Keratinocyte (primary cell): ENCODE data around the gene ARHGEF16. TPM values are rescaled to one million over a fixed set of nuclear protein-coding genes. Genes with fewer than 3 reads are reported as not detected.
A peak's percentile ranks its signal among the peaks of the same experiment; 100 is the strongest.

Experiments
- DNase-seq: peaks from one replicate; pipeline ENCODE4 v3.0.0-alpha.2; 2011; ENCODE audit warnings: low read depth, missing footprints, low spot score
- FAIRE-seq: peaks from 2 replicates; lab custom pipeline; 2011; peaks lifted over from hg19 to GRCh38; lab: Jason Lieb, UNC
- H2AFZ ChIP-seq: 2 replicates; pipeline ENCODE4 v1.6.0; 2012; ENCODE audit warnings: low read length, control low read depth, inconsistent platforms; ENCODE audit not compliant: control insufficient read depth
- H3K27ac ChIP-seq: 2 replicates; pipeline ENCODE4 v1.5.1; 2011; ENCODE audit warnings: low read length; ENCODE audit not compliant: control insufficient read depth, insufficient read depth
- H3K27me3 ChIP-seq: 3 replicates; pipeline ENCODE4 v1.6.0; 2011; ENCODE audit warnings: low read length; ENCODE audit not compliant: control insufficient read depth, insufficient read depth; ENCODE audit errors: extremely low read depth
- H3K36me3 ChIP-seq, 2 experiments: 2 replicates in 1 of 2; 3 replicates in 1 of 2; pipeline ENCODE4 v1.5.1; 2011; ENCODE audit warnings: low read length in 2 of 2, mild to moderate bottlenecking in 1 of 2; ENCODE audit not compliant: control insufficient read depth in 2 of 2, insufficient read depth in 2 of 2; ENCODE audit errors: extremely low read depth in 1 of 2
- H3K4me1 ChIP-seq: 3 replicates; pipeline ENCODE4 v1.5.1; 2011; ENCODE audit warnings: low read length; ENCODE audit not compliant: control insufficient read depth, insufficient read depth; ENCODE audit errors: extremely low read depth
- H3K4me2 ChIP-seq: 3 replicates; pipeline ENCODE4 v1.6.0; 2011; ENCODE audit warnings: low read depth, low read length; ENCODE audit not compliant: control insufficient read depth, insufficient read depth; ENCODE audit errors: extremely low read depth
- H3K4me3 ChIP-seq, 3 experiments: fragments of 200-600 bp in 1 of 3; sonication (generic) in 1 of 3; 2 replicates in 2 of 3; 3 replicates in 1 of 3; pipeline ENCODE4 v1.5.1; 2011 to 2016; ENCODE audit warnings: low read length in 3 of 3, mild to moderate bottlenecking in 3 of 3, control low read depth in 2 of 3, inconsistent platforms in 1 of 3, low read depth in 1 of 3, mixed read lengths in 1 of 3, mixed run types in 1 of 3, moderate library complexity in 1 of 3; ENCODE audit not compliant: control insufficient read depth in 2 of 3, insufficient read depth in 2 of 3; ENCODE audit errors: extremely low read depth in 1 of 3
- H3K79me2 ChIP-seq: 2 replicates; pipeline ENCODE4 v1.6.0; 2012; ENCODE audit warnings: low read length; ENCODE audit not compliant: control insufficient read depth, insufficient read depth
- H3K9ac ChIP-seq: 3 replicates; pipeline ENCODE4 v1.6.0; 2011; ENCODE audit warnings: low read length; ENCODE audit not compliant: control insufficient read depth, insufficient read depth; ENCODE audit errors: extremely low read depth
- H3K9me1 ChIP-seq: 3 replicates; pipeline ENCODE4 v1.6.0; 2011; ENCODE audit warnings: low read length; ENCODE audit not compliant: control insufficient read depth, insufficient read depth; ENCODE audit errors: extremely low read depth
- H3K9me3 ChIP-seq: 2 replicates; pipeline ENCODE4 v1.5.1; 2012; ENCODE audit warnings: low read depth, low read length; ENCODE audit not compliant: control insufficient read depth
- H4K20me1 ChIP-seq: 3 replicates; pipeline ENCODE4 v1.6.0; 2011; ENCODE audit warnings: low read length; ENCODE audit not compliant: control insufficient read depth, insufficient read depth; ENCODE audit errors: extremely low read depth
- EZH2 ChIP-seq: IDR thresholded peaks from one replicate; pipeline ENCODE4 v1.6.1; 2012; ENCODE audit warnings: inconsistent platforms, mild to moderate bottlenecking, low read length, moderate library complexity
- dilution Hi-C: fragments of 300-500 bp; cut with MboI; formaldehyde crosslinking; loops from one replicate; pipeline ENCODE4 v1.7.0; 2020; ENCODE audit warnings: low sequenced_read_pairs; ENCODE audit not compliant: extremely low pct_ligation_motif_present
- polyA plus RNA-seq, 5 experiments: library from polyadenylated mRNA; depleted of rRNA in 3 of 5; stranded (reverse) in 3 of 5; stranded (forward) in 1 of 5; unstranded in 1 of 5; fragments of >200 nt; gene quantifications; 1 replicate in 1 of 5; 2 replicates in 3 of 5; 3 replicates in 1 of 5; pipeline versions ENCODE4 v1.2.1 to v1.2.3, GENCODE V29; 2011 to 2012; ENCODE audit warnings: missing spikeins in 2 of 5, low read depth in 1 of 5, low replicate concordance in 1 of 5
- TF ChIP-seq, protein P1 (sequence below), 3 experiments: IDR thresholded peaks in 1 of 3; conservative IDR thresholded peaks in 1 of 3; optimal IDR thresholded peaks in 1 of 3; 2 replicates in 2 of 3; 3 replicates in 1 of 3; pipeline versions ENCODE3 to v1.5.1; 2011; ENCODE audit warnings: low read length in 3 of 3, mild to moderate bottlenecking in 3 of 3, moderate library complexity in 2 of 3, control low read depth in 1 of 3, inconsistent platforms in 1 of 3; ENCODE audit not compliant: insufficient read depth in 2 of 3; ENCODE audit errors: extremely low read depth in 1 of 3

Gene ARHGEF16
- polyA plus RNA-seq, 1 donor (not counting 4 experiments of a cell fraction or from before 2014, with no cell fraction given), result 6.2 TPM

DNA sequence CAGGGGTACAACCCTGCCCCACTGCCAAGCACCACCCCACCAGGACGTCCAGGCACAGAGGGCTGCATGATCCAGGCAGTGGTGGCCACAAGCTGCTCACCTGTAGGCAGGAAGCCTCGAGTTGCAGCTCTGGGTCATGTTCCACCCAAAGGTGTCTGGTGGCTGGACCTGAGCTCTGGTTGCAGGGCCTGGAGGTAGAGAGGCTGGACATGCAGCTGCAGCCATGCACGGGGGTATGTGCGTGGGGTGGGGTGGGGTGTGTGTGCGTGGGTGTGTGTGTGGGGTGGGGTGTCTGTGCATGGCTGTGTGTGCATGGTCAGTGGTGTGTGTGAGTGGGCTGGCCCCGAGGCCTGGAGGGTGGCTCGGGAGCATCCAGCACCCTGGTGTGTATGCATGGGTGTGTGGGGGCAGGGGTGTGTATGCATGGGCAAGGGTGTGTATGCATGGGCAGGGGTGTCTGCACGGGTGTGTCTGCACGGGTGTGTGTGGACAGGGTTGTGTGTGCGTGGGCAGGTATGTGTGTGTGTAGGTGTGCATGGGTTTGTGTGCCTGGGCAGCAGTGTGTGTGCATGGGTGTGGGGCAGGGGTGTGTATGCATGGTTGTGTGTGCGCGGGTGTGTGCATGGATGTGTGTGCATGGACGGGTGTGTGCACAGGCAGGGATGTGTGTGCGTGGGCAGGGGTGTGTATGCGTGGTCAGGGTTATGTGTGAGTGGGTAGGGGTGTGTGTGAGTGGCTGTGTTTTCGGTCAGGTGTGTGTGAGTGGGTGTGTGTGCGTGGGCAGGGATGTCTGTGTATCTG, 15.6 kb downstream of the ARHGEF16 start:
- no peaks in the 10 kb centered on the region for H3K27me3 ChIP-seq
- no peak overlapping the region for H3K4me3 ChIP-seq
- H3K79me2 ChIP-seq, result no peaks in the 10 kb centered on the region
- no peak overlapping the region for H2AFZ ChIP-seq
- no peak for DNase-seq
- H3K9ac ChIP-seq, result no peak overlapping the region
- H3K9me3 ChIP-seq, result no peaks in the 10 kb centered on the region
- H3K27ac ChIP-seq, result no peak overlapping the region
- H3K4me1 ChIP-seq, result peaks cover 76% of the 10 kb centered on the region
- peak overlapping the region; percentile 32 for H3K4me2 ChIP-seq
- H3K9me1 ChIP-seq, result no peaks in the 10 kb centered on the region
- no peak for FAIRE-seq
- TF ChIP-seq, protein P1, sequence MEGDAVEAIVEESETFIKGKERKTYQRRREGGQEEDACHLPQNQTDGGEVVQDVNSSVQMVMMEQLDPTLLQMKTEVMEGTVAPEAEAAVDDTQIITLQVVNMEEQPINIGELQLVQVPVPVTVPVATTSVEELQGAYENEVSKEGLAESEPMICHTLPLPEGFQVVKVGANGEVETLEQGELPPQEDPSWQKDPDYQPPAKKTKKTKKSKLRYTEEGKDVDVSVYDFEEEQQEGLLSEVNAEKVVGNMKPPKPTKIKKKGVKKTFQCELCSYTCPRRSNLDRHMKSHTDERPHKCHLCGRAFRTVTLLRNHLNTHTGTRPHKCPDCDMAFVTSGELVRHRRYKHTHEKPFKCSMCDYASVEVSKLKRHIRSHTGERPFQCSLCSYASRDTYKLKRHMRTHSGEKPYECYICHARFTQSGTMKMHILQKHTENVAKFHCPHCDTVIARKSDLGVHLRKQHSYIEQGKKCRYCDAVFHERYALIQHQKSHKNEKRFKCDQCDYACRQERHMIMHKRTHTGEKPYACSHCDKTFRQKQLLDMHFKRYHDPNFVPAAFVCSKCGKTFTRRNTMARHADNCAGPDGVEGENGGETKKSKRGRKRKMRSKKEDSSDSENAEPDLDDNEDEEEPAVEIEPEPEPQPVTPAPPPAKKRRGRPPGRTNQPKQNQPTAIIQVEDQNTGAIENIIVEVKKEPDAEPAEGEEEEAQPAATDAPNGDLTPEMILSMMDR (optimal IDR thresholded peaks at IDR 0.05 in 1 of 3, IDR thresholded peaks at IDR 0.05 in 1 of 3, conservative IDR thresholded peaks at IDR 0.05 in 1 of 3; ENCODE audit: extremely low read depth in 1 of 3, insufficient read depth in 2 of 3, low read length in 3 of 3), result no peak
- no peak for TF ChIP-seq EZH2
- H3K36me3 ChIP-seq, result peaks cover 0 to 2% of the 10 kb centered on the region in 2 experiments
- dilution Hi-C loops, result no loop called here
- peaks cover 4% of the 10 kb centered on the region for H4K20me1 ChIP-seq

DNA sequence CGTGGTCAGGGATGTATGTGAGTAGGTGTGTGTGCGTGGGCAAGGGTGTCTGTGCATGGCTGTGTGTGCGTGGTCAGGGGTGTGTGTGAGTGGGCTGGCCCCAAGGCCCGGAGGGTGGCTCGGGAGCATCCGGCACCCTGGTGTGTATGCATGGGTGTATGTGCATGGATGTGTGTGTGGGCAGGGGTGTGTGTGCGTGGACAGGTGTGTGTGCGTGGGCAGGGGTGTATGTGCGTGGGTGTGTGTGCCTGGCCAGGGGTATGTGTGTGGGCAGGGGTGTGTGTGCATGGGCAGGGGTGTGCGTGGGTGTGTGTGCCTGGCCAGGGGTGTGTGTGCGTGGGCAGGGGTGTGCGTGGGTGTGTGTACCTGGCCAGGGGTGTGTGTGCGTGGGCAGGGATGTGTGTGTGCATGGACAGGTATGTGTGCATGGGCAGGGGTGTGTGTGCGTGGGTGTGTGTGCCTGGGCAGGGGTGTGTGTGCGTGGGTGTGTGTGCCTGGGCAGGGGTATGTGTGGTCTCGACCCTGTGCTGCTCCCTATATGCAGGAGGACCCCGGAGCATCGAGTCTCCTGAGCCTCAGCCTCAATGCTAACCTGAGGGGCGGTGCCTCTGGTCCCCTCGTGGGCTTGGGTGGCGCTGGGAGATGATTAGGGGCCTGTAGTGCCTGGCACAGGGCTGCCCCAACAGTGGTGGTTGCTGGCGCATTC, 16.3 kb downstream of the ARHGEF16 start:
- Histone ChIP-seq H4K20me1 (peaks cover 4% of the 10 kb centered on the region), H3K27ac (peak overlapping the region; percentile 20), H3K4me2 (peak overlapping the region; percentile 32), H3K9me1 (no peaks in the 10 kb centered on the region), H2AFZ (no peak overlapping the region), H3K79me2 (no peaks in the 10 kb centered on the region), H3K4me1 (peaks cover 68% of the 10 kb centered on the region), H3K9ac (peak overlapping the region; percentile 47), H3K4me3 (no peak overlapping the region), H3K9me3 (no peaks in the 10 kb centered on the region), H3K27me3 (no peaks in the 10 kb centered on the region), H3K36me3 (peaks cover 0 to 4% of the 10 kb centered on the region in 2 experiments)
- DNase-seq, result no peak
- dilution Hi-C loops, result no loop called here
- FAIRE-seq, result no peak
- no peak for TF ChIP-seq EZH2
- TF ChIP-seq, protein P1 (optimal IDR thresholded peaks at IDR 0.05 in 1 of 3, IDR thresholded peaks at IDR 0.05 in 1 of 3, conservative IDR thresholded peaks at IDR 0.05 in 1 of 3; ENCODE audit: extremely low read depth in 1 of 3, insufficient read depth in 2 of 3, low read length in 3 of 3), result no peak
